ENCODE measurements around the gene CD164L2. TPM values are rescaled to one million over a fixed set of nuclear protein-coding genes. Genes with fewer than 3 reads are reported as not detected.
"Not testable (repeated sequence)": the region's sequence is repeated elsewhere in the genome, so short reads cannot be mapped to it uniquely, and the experiment has no call there.

CD164L2 gene
- total and polyA plus RNA-seq, 12 donors = 0.11 to 2.6 (median 0.17) TPM; not detected in 6

DNA sequence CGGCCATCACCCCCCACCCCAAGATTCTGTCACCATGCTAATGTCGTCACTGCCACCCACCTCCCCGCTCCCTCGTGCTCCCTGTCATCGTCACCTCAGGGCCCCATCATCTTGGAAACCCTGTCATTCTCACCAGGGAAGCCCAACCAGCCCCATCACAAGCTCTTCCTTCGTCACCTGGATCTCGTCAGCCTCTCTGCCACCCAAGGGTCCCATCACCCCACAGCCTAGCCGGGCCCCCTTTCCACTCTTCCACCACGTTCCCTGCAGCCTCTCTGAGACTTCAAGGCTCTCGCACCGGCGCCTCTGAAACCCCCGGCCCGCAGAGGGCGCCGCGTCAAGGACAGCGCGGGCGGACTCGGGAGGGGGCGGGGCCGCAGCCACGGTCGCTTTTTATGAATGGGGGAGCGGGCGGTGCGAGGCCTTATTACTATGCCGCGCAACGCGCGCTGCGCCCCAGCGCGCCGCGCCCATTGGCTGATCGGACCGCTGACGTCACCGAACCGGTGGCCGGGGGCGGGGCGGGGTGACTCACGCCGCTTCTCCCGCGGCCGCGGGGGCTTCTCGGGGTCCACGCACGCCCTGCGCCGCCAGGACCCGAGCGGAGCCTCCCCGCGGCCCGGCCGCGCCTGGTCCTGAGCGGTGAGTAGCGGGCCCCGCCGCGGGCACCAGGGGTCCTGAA, 9.1 kb upstream of the CD164L2 start, which contains the start of gene GPR3:
GPR3 (plus strand) TSS at position 527 of the 682 bp plus-strand sequence. CDS start 1,177 bp downstream, outside the sequence.
- Histone ChIP-seq H3K4me1 (replicated peaks in 1 of 2) (peaks cover 11 to 16% of the 10 kb centered on the region in 2 donors), H3K27ac (peak within 1 kb of the TSS in 3 of 5 donors; percentile 14 to 76 (median 57)), H3K36me3 (replicated peaks in 1 of 2) (no peaks in the 10 kb centered on the region), H3K9me3 (replicated peaks in 1 of 3) (no peaks in the 10 kb centered on the region), H3K4me3 (peak within 1 kb of the TSS in 1 of 4 donors; percentile 60), H3K27me3 (no peaks in the 10 kb centered on the region)
- intact Hi-C loops (cut with DNase I) = loop anchor here (5.0 to 10.0 kb wide), 3 partner anchors 35 to 273 kb away; no protein-coding TSS in a partner anchor
- TF ChIP-seq, protein P1, sequence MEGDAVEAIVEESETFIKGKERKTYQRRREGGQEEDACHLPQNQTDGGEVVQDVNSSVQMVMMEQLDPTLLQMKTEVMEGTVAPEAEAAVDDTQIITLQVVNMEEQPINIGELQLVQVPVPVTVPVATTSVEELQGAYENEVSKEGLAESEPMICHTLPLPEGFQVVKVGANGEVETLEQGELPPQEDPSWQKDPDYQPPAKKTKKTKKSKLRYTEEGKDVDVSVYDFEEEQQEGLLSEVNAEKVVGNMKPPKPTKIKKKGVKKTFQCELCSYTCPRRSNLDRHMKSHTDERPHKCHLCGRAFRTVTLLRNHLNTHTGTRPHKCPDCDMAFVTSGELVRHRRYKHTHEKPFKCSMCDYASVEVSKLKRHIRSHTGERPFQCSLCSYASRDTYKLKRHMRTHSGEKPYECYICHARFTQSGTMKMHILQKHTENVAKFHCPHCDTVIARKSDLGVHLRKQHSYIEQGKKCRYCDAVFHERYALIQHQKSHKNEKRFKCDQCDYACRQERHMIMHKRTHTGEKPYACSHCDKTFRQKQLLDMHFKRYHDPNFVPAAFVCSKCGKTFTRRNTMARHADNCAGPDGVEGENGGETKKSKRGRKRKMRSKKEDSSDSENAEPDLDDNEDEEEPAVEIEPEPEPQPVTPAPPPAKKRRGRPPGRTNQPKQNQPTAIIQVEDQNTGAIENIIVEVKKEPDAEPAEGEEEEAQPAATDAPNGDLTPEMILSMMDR (IDR thresholded peaks at IDR 0.05) = peak in 4 of 6 experiments; percentile 24 to 39 (median 36)
- TF ChIP-seq POLR2A (IDR thresholded peaks at IDR 0.05) = peak in 1 of 2 donors; percentile 31
- WGBS, 4 donors = 1 to 14% (median 4%) methylated on average over 8 to 69 of the region's 69 CpGs
- peak; percentile 87 to 96 (median 93) for DNase-seq

- peaks cover 11 to 16% of the 10 kb centered on the region in 2 donors for H3K4me1 ChIP-seq (replicated peaks in 1 of 2)
- intact Hi-C loops (cut with DNase I) = loop anchor here (5.0 to 10.0 kb wide), 3 partner anchors 34 to 273 kb away; no protein-coding TSS in a partner anchor
- TF ChIP-seq, protein P1 (IDR thresholded peaks at IDR 0.05) = no peak
- no peak for TF ChIP-seq POLR2A (IDR thresholded peaks at IDR 0.05)
- H3K36me3 ChIP-seq (replicated peaks in 1 of 2) = no peaks in the 10 kb centered on the region
- H3K27ac ChIP-seq = peak overlapping the region in 3 of 5 donors; percentile 14 to 63 (median 40)
- no peaks in the 10 kb centered on the region for H3K27me3 ChIP-seq
- peak overlapping the region in 1 of 4 donors; percentile 60 for H3K4me3 ChIP-seq
- H3K9me3 ChIP-seq (replicated peaks in 1 of 3) = no peaks in the 10 kb centered on the region
- DNase-seq = peak in 5 of 7 donors; percentile 59 to 88 (median 63)
- WGBS, 4 donors = 8 to 16% (median 11%) methylated on average over 7 to 13 of the region's 13 CpGs
Measured at GRCh38 chr1:27391511-27392095, 8.5 kb upstream of the CD164L2 start.

GRCh38 chr1:27388337-27389005, 5.3 kb upstream of the CD164L2 start:
- Histone ChIP-seq H3K4me3 (no peak overlapping the region), H3K27ac (peak overlapping the region in 1 of 5 donors; percentile 6), H3K36me3 (replicated peaks in 1 of 2) (no peaks in the 10 kb centered on the region), H3K27me3 (no peaks in the 10 kb centered on the region), H3K4me1 (replicated peaks in 1 of 2) (peaks cover 11 to 16% of the 10 kb centered on the region in 2 donors), H3K9me3 (replicated peaks in 1 of 3) (no peaks in the 10 kb centered on the region)
- peak in 6 of 7 donors; percentile 70 to 91 (median 78) for DNase-seq
- 39 to 94% (median 40%) methylated on average over 2 to 5 of the region's 5 CpGs for WGBS, 4 donors
- TF ChIP-seq POLR2A (IDR thresholded peaks at IDR 0.05) = no peak
- TF ChIP-seq, protein P1 (IDR thresholded peaks at IDR 0.05) = peak; percentile 80 to 90 (median 84)
- intact Hi-C loops (cut with DNase I) = no loop called here

- DNase-seq; H3K27me3 ChIP-seq; H3K4me3 ChIP-seq; H3K36me3 ChIP-seq (replicated peaks in 1 of 2); intact Hi-C loops (cut with DNase I); H3K27ac ChIP-seq; H3K9me3 ChIP-seq (replicated peaks in 1 of 3): not testable (repeated sequence)
- 85 to 91% (median 87%) methylated on average over 3 of the region's 3 CpGs for whole genome bisulfite sequencing, 4 donors
- H3K4me1 ChIP-seq (replicated peaks in 1 of 2) = peaks cover 10% of the 10 kb centered on the region in 2 donors
Measured at GRCh38 chr1:27384797-27385196, 1.7 kb upstream of the CD164L2 start.

All from adrenal gland (tissue), 12 donors.